IPS-18a (cell line): Measurements from ENCODE around the gene TIAM1.

Source experiments
- H3K27ac ChIP-seq: one replicate; pipeline ENCODE4 v1.5.1; 2013; ENCODE audit warnings: low read length
- H3K27me3 ChIP-seq: one replicate; pipeline ENCODE4 v1.6.1; 2013; ENCODE audit warnings: mild to moderate bottlenecking, low read length; ENCODE audit not compliant: control insufficient read depth, insufficient read depth
- H3K36me3 ChIP-seq: one replicate; pipeline ENCODE4 v1.6.1; 2013; ENCODE audit warnings: low read depth, low read length; ENCODE audit not compliant: control insufficient read depth
- H3K4me1 ChIP-seq: one replicate; pipeline ENCODE4 v1.6.1; 2013; ENCODE audit warnings: low read depth, low read length; ENCODE audit not compliant: control insufficient read depth
- H3K4me3 ChIP-seq: one replicate; pipeline ENCODE4 v1.5.1; 2013; ENCODE audit warnings: low read length
- H3K9ac ChIP-seq: one replicate; pipeline ENCODE4 v1.6.1; 2013; ENCODE audit warnings: mild to moderate bottlenecking, low read length, moderate library complexity
- H3K9me3 ChIP-seq: one replicate; pipeline ENCODE4 v1.6.1; 2013; ENCODE audit warnings: low read depth, low read length; ENCODE audit not compliant: control insufficient read depth

Gene TIAM1

DNA sequence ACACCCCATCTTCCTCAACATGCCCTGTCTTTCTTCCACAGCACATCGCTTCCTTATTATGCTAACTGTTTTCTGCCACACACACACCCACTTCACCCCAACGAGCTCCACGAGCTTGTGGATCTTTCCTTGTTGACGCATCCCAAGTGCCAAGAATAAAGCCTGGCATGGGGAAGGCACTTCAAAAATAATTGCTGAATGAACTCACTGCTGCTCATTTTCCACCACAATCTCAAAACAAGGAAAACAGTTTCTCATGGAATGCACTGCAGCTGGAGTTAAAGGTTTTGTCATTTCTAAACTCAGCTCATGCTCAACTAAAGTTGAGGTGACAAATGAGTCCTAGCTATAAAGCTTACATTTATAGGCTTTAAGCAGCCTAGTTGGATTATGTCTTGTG lies 86.0 kb downstream of the TIAM1 start:
- Histone ChIP-seq H3K9me3 (no peaks in the 10 kb centered on the region), H3K36me3 (no peaks in the 10 kb centered on the region), H3K27ac (no peak overlapping the region), H3K4me1 (peaks cover 4% of the 10 kb centered on the region), H3K27me3 (no peaks in the 10 kb centered on the region), H3K9ac (no peak overlapping the region), H3K4me3 (no peak overlapping the region)

- H3K36me3 ChIP-seq = no peaks in the 10 kb centered on the region
Observed at GRCh38 chr21:31257265-31257664, 86.8 kb downstream of the TIAM1 start.

DNA sequence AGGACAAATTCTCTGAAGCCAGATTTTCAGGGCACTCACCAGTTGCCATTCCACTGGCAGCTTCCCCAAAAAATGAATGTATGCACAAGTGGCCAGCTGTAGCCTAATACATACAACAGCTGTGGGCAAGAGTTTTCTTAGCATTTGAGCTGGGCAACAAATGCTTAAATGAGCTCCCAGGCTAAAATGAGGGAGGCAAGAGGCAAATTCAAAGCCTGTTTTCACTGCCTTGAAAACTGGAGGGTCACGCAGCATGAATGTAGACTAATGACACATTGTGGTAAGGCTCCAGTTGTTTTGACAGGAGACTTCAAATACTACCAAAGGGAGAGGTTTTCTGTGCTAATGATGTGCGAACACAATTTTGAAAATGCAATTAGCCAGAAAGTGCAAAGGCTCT lies 88.2 kb downstream of the TIAM1 start:
- H3K27me3 ChIP-seq = no peaks in the 10 kb centered on the region
- no peak overlapping the region for H3K9ac ChIP-seq
- peaks cover 4% of the 10 kb centered on the region for H3K4me1 ChIP-seq
- H3K4me3 ChIP-seq = no peak overlapping the region
- no peaks in the 10 kb centered on the region for H3K9me3 ChIP-seq
- no peak overlapping the region for H3K27ac ChIP-seq
- H3K36me3 ChIP-seq = no peaks in the 10 kb centered on the region

More at GRCh38 chr21:31257265-31257664, 86.8 kb downstream of the TIAM1 start:
- Histone ChIP-seq H3K4me3 (no peak overlapping the region), H3K27ac (no peak overlapping the region), H3K9me3 (no peaks in the 10 kb centered on the region), H3K9ac (no peak overlapping the region), H3K27me3 (no peaks in the 10 kb centered on the region), H3K4me1 (peaks cover 4% of the 10 kb centered on the region)

GRCh38 chr21:31255036-31255435 lies 89.0 kb downstream of the TIAM1 start:
- no peak overlapping the region for H3K27ac ChIP-seq
- no peak overlapping the region for H3K4me3 ChIP-seq
- H3K4me1 ChIP-seq = peaks cover 4% of the 10 kb centered on the region

GRCh38 chr21:31254131-31254530 lies 89.9 kb downstream of the TIAM1 start:
- no peaks in the 10 kb centered on the region for H3K27me3 ChIP-seq
- no peaks in the 10 kb centered on the region for H3K36me3 ChIP-seq
- H3K9me3 ChIP-seq = no peaks in the 10 kb centered on the region
- H3K9ac ChIP-seq = no peak overlapping the region
- H3K4me1 ChIP-seq = peaks cover 4% of the 10 kb centered on the region
- H3K27ac ChIP-seq = no peak overlapping the region
- H3K4me3 ChIP-seq = no peak overlapping the region

More at GRCh38 chr21:31255036-31255435, 89.0 kb downstream of the TIAM1 start:
- H3K9ac ChIP-seq = no peak overlapping the region
- no peaks in the 10 kb centered on the region for H3K9me3 ChIP-seq
- no peaks in the 10 kb centered on the region for H3K27me3 ChIP-seq
- no peaks in the 10 kb centered on the region for H3K36me3 ChIP-seq

- no peak overlapping the region for H3K27ac ChIP-seq
- no peaks in the 10 kb centered on the region for H3K27me3 ChIP-seq
- no peak overlapping the region for H3K4me3 ChIP-seq
- no peaks in the 10 kb centered on the region for H3K9me3 ChIP-seq
- no peak overlapping the region for H3K9ac ChIP-seq
- no peaks in the 10 kb centered on the region for H3K36me3 ChIP-seq
- peaks cover 4% of the 10 kb centered on the region for H3K4me1 ChIP-seq
Observed at GRCh38 chr21:31253684-31254083, 90.4 kb downstream of the TIAM1 start.

DNA sequence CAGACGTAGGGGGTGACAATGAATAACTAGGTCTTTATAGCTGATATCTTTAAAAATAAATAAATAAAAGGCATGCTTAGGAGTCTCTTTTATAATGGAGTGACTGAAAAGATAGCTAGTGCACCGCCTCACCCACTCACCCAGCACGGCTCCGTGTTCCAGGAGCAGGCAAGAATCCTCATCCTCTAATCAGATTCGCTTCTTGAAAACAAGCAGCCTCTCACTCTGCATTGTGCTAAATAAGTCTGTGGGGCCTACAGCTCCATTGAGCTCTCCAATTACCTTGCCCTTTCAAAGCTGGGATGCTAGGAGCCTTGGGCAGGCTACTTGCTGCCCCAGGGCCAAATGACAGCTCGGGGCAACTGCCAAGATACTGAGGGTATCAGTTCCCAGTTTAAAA lies 91.5 kb downstream of the TIAM1 start:
- H3K4me3 ChIP-seq = no peak overlapping the region
- no peak overlapping the region for H3K9ac ChIP-seq
- H3K9me3 ChIP-seq = no peaks in the 10 kb centered on the region
- peaks cover 4% of the 10 kb centered on the region for H3K4me1 ChIP-seq
- H3K27ac ChIP-seq = no peak overlapping the region
- H3K27me3 ChIP-seq = no peaks in the 10 kb centered on the region
- H3K36me3 ChIP-seq = no peaks in the 10 kb centered on the region

- Histone ChIP-seq H3K4me1 (peaks cover 4% of the 10 kb centered on the region), H3K36me3 (no peaks in the 10 kb centered on the region), H3K27me3 (no peaks in the 10 kb centered on the region), H3K27ac (no peak overlapping the region), H3K9me3 (no peaks in the 10 kb centered on the region), H3K9ac (no peak overlapping the region), H3K4me3 (no peak overlapping the region)
Observed at GRCh38 chr21:31252091-31252490, 92.0 kb downstream of the TIAM1 start.

- Histone ChIP-seq H3K9ac (no peak overlapping the region), H3K27me3 (no peaks in the 10 kb centered on the region), H3K9me3 (no peaks in the 10 kb centered on the region), H3K4me3 (no peak overlapping the region), H3K27ac (no peak overlapping the region), H3K4me1 (peaks cover 4% of the 10 kb centered on the region), H3K36me3 (no peaks in the 10 kb centered on the region)
Observed at GRCh38 chr21:31251686-31252085, 92.4 kb downstream of the TIAM1 start.

GRCh38 chr21:31248598-31248997 lies 95.5 kb downstream of the TIAM1 start:
- peaks cover 4% of the 10 kb centered on the region for H3K4me1 ChIP-seq
- H3K9ac ChIP-seq = no peak overlapping the region
- H3K4me3 ChIP-seq = no peak overlapping the region
- no peaks in the 10 kb centered on the region for H3K27me3 ChIP-seq
- no peak overlapping the region for H3K27ac ChIP-seq
- H3K36me3 ChIP-seq = peaks cover 12% of the 10 kb centered on the region
- H3K9me3 ChIP-seq = no peaks in the 10 kb centered on the region

GRCh38 chr21:31243611-31244010 lies 100.5 kb downstream of the TIAM1 start:
- H3K27ac ChIP-seq = no peak overlapping the region
- H3K4me1 ChIP-seq = no peaks in the 10 kb centered on the region
- no peaks in the 10 kb centered on the region for H3K27me3 ChIP-seq
- peaks cover 12% of the 10 kb centered on the region for H3K36me3 ChIP-seq
- no peak overlapping the region for H3K4me3 ChIP-seq
- H3K9me3 ChIP-seq = peaks cover 3% of the 10 kb centered on the region
- H3K9ac ChIP-seq = no peak overlapping the region

GRCh38 chr21:31236528-31236927 lies 107.5 kb downstream of the TIAM1 start:
- Histone ChIP-seq H3K9ac (no peak overlapping the region), H3K27me3 (no peaks in the 10 kb centered on the region), H3K27ac (no peak overlapping the region), H3K9me3 (peaks cover 3% of the 10 kb centered on the region), H3K4me1 (no peaks in the 10 kb centered on the region), H3K4me3 (no peak overlapping the region), H3K36me3 (no peaks in the 10 kb centered on the region)
